ENCODE results near the gene ACVRL1.

GRCh38 chr12:51867371-51867770 is 39.9 kb upstream of the ACVRL1 start:
- TF ChIP-seq GATA2 (IDR thresholded peaks at IDR 0.05; ENCODE audit: low read depth, low read length) = no peak
- no peak for TF ChIP-seq GATA3 (IDR thresholded peaks at IDR 0.05; ENCODE audit: low read depth, low read length)

Measured in SH-SY5Y (cell line).